Measurements from ENCODE around the gene TOP2B.
A peak's percentile ranks its signal among the peaks of the same experiment; 100 is the strongest.

The TOP2B gene

GRCh38 chr3:25664812-25665314 lies at the start of gene TOP2B:
Gene TOP2B (minus strand): TSS chr3:25664907. CDS start chr3:25664297, 610 bp downstream.
- peak; percentile 96 to 97 (median 97) for DNase-seq

GRCh38 chr3:25713341-25713985 lies 48.8 kb upstream of the TOP2B start:
- DNase-seq, result no peak

- no peak for DNase-seq
These were observed 46.4 kb upstream of the TOP2B start for GRCh38 chr3:25711090-25711489.

GRCh38 chr3:25708036-25708435 lies 43.3 kb upstream of the TOP2B start:
- DNase-seq, result no peak

GRCh38 chr3:25707268-25707926 lies 42.7 kb upstream of the TOP2B start:
- no peak for DNase-seq

- no peak for DNase-seq
These were observed 41.5 kb upstream of the TOP2B start for GRCh38 chr3:25706213-25706612.

GRCh38 chr3:25697553-25697952 lies 32.8 kb upstream of the TOP2B start:
- no peak for DNase-seq

- peak; percentile 60 to 65 (median 61) for DNase-seq
These were observed 31.2 kb upstream of the TOP2B start for GRCh38 chr3:25695731-25696420.

- no peak for DNase-seq
These were observed 28.5 kb upstream of the TOP2B start for GRCh38 chr3:25693238-25693637.

- DNase-seq, result no peak
These were observed 27.6 kb upstream of the TOP2B start for GRCh38 chr3:25692341-25692740.

GRCh38 chr3:25690768-25691533 lies 26.2 kb upstream of the TOP2B start:
- DNase-seq, result no peak

- no peak for DNase-seq
These were observed 24.5 kb upstream of the TOP2B start for GRCh38 chr3:25689226-25689625.

GRCh38 chr3:25687742-25688141 lies 23.0 kb upstream of the TOP2B start:
- no peak for DNase-seq

GRCh38 chr3:25686766-25687165 lies 22.1 kb upstream of the TOP2B start:
- DNase-seq, result no peak

- DNase-seq, result no peak
These were observed 19.2 kb upstream of the TOP2B start for GRCh38 chr3:25683882-25684281.

- no peak for DNase-seq
These were observed 18.7 kb upstream of the TOP2B start for GRCh38 chr3:25683410-25683809.

GRCh38 chr3:25679642-25680302 lies 15.1 kb upstream of the TOP2B start:
- DNase-seq, result no peak

- DNase-seq, result no peak
These were observed 14.5 kb upstream of the TOP2B start for GRCh38 chr3:25679166-25679565.

GRCh38 chr3:25678581-25678980 lies 13.9 kb upstream of the TOP2B start:
- no peak for DNase-seq

GRCh38 chr3:25677121-25677520 lies 12.4 kb upstream of the TOP2B start:
- no peak for DNase-seq

GRCh38 chr3:25674670-25675069 lies 10.0 kb upstream of the TOP2B start:
- DNase-seq, result no peak

GRCh38 chr3:25673738-25674298 lies 9.1 kb upstream of the TOP2B start:
- no peak for DNase-seq

Data from suppressor macrophage treated with lipopolysaccharide for 1 hour (primary cell).